Iris pigment epithelial cell (primary cell): ENCODE results near the gene RNASE1.

ENCODE experiments used
- DNase-seq: peaks from one replicate; pipeline ENCODE4 v3.0.0-alpha.2; 2011; ENCODE audit warnings: low read depth

RNASE1 gene

DNA sequence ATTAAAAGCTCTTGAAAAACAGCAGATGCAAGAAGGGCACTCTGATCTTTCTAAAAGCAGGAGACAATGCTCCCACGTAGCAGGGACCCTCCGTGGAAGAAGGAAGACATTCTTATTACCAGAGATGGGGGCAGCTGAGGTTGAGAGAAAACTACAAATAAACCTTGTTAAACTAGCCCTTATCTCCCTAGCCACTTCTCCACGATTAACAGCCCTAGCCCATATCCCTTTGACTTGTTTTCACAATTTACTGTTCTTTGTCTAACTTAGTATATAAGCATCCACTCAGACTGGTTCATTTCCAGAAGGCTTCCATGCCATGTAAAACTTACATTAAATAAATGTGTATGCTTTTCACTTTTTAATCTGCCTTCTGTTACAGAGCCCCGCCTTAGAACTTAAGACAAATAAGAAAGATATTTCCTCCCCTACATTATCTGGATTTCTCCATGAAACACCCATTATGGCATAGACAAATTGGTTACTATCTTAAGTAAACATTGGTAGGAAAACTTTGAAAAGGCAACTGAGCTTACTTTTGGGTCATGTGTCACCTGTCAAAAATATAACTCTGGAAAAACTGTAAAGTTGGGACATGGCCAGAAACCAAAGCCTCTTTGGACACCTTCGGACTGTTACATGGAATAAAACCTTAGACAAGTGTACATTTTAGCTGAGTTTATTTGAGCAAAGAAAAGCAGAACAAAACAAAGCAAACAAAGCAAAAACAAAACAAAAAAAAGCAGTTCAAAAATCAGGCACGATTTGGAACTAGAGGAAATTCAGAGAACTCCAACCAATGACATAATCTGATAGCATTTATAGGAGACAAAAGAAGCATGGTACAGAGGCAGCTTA lies 4.9 kb upstream of the RNASE1 start:
- no peak for DNase-seq

DNA sequence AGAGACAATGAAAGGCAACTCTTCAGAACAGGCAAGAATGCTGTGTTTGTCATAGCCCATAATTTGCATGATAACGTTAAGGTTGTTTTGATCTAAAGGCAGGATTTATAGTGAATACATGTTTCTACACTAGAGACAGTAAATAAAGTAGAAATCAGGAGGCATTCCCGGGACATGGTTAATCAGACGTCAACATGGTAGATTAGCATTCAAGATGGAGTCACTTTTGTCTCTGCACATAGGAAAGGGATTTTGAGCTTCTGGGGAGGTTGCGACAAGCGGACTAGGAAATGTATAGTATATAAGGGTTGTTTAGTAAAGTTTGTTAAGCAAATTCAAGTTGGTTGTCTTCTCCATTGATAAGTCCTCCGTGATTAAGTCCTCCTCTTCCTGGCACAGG lies 2.8 kb upstream of the RNASE1 start:
- no peak for DNase-seq

DNA sequence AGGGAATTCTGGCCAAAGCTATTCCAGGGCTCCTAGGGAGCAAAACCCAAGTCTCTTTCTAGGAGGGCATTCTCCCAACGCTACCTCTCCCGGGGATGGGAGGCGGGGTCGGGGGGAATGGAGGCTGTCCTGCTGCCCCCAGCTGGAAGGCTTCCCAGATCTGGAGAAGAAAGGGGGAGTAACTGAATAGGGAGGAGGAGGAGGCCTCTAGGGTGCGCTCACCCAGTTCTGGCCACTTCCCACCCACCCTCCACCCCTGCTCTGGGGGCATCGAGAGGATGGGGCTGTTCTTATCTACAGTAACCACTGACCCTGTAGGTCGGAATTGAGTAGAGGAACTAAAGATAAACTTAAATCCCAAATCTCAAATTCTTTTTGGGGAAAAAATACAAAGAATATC lies 579 bp upstream of the RNASE1 start:
- DNase-seq, result no peak

GRCh38 chr14:20801726-20802125 lies 918 bp downstream of the RNASE1 start:
- no peak for DNase-seq

DNA sequence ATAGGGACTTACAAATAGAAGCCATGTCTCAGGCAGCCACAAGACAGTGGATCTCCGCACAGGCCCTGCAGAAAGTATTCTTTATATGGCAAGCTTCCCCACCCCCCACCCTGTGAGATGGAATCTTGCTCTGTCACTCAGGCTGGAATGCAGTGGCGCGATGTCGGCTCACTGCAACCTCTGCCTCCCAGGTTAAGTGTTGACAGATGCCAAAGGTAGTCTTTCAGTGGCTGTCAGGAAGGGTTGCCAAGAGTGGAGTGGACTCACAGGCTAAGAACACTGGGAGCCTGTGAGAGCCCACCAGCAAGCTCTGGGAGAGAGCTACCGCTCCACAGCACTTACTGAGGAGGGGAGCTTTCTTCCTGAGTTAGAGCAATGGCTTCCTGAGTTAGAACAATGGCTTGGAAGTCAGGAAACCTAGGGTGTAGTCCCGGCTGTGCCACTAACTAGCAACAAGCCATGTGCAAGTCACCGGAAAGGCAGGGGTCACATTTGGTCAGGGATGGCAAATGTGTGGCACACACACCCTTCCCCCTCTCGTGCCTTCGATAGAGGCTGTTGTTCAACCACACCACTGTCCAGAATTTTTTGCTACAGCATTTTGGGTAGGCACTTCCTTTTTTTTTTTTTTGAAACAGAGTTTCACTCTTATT lies 2.6 kb downstream of the RNASE1 start:
- DNase-seq, result no peak

DNA sequence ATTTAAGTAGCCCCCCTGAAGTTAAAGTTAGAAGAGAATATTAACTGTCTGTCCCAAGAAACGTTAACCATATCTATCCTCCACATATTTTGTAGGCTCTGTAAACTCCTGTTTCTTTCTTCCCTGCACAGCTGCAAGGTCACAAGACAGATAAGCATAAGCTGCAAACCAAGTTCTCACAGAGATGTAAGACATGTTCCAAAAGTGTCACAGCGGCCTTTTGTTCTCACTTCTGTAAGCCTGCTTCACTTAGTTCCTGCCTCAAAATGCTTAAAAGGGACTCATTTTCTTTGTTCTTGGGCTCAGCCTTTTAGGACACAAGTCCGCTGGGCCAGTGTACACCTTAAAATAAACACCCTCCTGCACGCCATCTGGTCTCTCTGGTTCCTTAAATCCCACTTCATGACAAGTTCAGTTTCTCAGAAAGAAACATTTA lies 3.2 kb downstream of the RNASE1 start:
- no peak for DNase-seq

GRCh38 chr14:20798932-20799331 lies 3.7 kb downstream of the RNASE1 start:
- no peak for DNase-seq

DNA sequence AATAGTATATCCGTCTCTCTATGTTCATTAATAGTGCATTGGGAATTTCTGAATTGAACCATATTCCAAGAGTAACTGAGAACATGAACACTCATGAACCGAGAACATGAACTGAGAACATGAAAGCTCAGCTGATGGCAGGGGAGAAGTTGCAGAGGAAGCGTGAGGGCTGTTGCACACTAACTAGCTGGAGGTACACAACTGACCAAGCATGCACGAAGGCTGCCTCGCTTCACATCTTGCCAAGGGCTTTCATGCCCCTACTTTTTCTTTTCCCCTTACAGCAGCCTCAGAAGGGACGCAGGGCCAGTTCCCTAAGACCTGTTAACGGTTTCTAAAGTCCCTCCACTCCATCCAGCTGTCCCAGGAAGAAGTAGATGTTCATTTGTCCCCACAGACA lies 4.3 kb downstream of the RNASE1 start:
- no peak for DNase-seq

DNA sequence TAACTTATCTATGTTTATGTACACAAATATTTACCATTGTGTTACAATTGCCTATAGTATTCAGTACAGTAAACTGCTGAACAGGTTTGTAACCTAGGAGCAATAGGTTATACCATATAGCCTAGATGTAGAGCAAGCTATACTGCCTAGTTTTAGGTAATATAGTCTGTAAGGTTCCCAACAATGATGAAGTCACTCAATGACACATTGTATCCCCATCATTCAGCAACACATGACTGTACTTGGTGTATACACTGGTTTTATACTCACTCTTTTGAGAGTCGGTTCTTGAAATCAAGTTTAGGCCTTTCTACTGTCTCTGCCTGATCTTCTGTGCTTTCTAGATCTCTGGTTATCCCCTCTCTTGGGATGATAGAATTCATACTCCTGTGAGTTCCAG lies 5.5 kb downstream of the RNASE1 start:
- no peak for DNase-seq

DNA sequence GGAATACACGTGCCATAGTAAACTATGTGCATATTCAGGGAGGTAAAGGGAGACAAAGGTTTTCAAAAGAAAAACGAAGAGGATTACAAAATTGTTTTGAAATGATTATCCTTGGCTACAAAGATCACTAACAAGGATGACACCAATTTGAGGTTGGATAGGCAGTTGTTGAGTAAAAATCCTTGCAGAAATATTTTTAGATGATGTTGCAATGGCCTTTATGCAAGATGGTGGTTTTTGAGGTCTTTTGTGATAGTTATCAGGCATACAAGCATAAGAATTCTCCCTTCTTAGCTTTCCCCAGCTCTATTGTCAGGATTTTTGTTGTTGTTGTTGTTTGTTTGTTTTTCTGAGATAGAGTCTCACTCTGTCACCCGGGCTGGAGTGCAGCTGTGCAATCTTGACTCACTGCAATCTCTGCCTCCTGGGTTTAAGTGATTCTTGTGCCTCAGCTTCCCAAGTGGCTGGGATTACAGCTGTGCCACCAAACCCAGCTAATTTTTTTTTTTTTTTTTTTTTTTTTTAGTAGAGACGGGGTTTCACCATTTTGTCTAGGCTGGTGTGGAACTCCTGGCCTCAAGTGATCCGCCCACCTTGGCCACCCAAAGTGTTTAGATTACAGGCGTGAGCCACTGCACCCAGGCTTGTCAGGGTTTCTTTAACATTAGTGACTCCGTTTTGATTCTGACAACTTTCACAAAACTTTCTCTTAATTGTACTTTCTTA lies 7.8 kb downstream of the RNASE1 start:
- no peak for DNase-seq

- no peak for DNase-seq
These were observed 10.1 kb downstream of the RNASE1 start for GRCh38 chr14:20792556-20792955.

- no peak for DNase-seq
These were observed 11.0 kb downstream of the RNASE1 start for GRCh38 chr14:20791597-20791996.

DNA sequence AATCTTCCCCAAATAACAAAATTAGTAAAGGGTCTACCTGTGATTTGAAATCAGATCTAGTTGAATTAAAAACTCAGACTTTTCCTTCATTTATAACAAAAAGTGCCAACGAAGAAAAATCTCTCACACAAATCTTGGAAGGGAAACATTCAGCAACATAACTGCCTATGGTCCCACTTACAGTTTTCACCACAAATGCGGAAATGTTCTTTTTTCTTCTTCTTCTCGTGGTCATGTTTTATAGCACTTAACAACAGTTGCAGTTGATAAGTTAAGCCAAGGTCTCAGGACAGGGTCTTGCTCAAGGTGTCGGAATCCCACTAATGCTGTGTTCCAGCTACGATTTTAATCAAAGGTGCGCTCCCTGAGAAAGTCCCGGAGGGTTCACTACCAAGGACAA lies 11.5 kb downstream of the RNASE1 start:
- no peak for DNase-seq

DNA sequence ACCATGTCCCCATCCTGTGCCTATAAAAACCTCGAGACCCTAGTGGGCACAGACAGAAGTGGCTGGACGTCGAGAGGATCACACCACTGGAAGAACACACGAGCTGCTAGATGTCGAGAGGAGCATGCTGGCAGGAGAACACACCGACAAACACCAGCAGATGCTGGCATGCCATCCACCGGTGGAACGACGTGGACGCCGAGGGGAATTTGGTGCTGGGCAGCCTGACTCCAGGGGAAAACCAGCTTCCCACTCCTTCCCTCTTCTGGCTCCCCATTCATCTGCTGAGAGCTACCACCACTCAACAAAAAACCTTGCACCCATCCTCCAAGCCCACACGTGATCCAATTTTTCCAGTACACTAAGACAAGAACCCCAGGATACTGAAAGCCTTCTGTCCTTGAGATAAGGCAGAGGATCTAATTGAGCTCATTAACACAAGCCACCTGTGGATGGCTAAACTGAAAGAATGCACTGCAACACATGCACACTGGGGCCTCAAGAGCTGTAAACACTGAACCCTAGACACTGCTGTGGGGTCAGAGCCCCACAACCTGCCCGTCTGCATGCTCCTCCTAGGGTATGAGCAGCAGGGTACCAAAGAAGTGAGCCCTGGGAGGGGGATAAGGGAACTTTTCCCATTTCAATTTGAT lies 12.1 kb downstream of the RNASE1 start:
- no peak for DNase-seq

DNA sequence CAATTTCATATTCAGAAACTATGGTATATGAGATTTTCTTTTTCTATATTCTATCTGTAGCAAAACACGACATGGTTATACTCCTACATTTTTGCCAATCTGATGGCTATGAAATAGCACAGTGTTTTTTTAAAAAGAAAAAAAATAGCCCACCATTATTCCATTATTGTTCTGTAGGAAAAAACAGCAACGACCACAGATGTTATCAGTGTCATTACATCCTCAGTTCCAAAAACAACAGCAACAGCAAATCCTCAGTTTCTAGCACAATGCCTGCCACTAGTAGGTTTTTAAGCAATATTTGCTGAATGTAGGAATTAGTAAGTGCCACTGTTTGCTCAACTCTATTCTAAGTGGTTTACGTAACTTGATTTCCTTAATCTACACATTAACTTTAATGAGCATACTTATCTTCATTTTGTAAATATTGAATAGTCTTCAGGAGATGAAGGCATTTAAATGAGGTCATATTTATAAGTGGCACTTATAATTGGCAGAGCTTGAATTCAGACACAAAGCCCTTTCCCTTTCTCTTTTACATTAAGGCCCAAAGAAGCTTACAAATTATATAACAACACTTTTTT lies 13.3 kb downstream of the RNASE1 start:
- DNase-seq, result no peak

DNA sequence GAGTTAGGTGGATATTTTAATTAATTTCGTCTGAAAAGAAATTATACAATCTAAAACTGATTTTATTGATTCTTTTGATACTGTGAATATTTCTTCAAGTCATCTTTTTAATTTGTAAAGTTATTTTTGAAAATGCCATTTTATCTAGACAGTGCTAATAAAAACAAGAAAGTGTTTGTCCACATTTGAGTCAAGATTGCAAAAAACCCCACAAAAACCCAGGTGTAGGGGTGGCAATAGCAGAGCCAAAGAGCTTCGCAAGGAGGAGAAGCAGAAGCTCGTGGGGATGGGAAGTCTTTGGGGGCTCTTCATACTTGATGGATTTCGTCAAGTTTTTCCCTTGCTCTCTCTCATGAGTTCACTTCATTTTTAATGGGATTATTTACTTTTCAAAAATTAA lies 15.6 kb downstream of the RNASE1 start:
- DNase-seq, result no peak

GRCh38 chr14:20782280-20782890 lies 20.3 kb downstream of the RNASE1 start:
- no peak for DNase-seq

- no peak for DNase-seq
These were observed 20.8 kb downstream of the RNASE1 start for GRCh38 chr14:20781803-20782202.

- no peak for DNase-seq
These were observed 26.7 kb downstream of the RNASE1 start for GRCh38 chr14:20775901-20776300.

GRCh38 chr14:20775043-20775442 lies 27.6 kb downstream of the RNASE1 start:
- no peak for DNase-seq

DNA sequence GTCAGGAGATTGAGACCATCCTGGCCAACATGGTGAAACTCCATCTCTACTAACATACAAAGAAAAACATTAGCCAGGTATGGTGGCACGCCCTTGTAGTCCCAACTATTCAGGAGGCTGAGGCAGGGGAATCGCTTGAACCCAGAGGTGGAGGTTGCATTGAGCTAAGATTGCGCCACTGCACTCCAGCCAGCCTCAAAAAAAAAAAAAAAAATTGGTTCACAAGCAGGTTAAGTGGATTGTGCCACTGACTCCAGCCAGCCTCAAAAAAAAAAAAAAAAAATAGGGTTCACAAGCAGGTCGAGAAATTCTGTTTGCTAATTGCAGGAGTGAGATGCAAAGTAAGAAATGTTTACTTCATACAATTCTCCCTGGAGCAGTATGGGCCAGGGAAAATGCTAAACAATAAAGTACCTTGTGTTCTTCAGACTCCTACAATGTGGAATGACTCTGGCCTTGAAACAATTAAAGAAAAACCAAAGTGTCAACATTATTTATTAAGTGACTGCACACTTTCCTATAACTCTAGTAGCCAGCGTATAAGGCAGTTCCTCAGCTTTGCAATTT lies 28.3 kb downstream of the RNASE1 start:
- DNase-seq, result no peak
